Forelimb muscle (tissue), 1 donor: ENCODE data around the gene SH3RF1. TPM values are rescaled to one million over a fixed set of nuclear protein-coding genes. Genes with fewer than 3 reads are reported as not detected.

Source experiments
- DNase-seq: peaks from one replicate; pipeline ENCODE4 v3.0.0-alpha.2; 2013; ENCODE audit warnings: low read depth
- polyA plus RNA-seq: library from polyadenylated mRNA; unstranded; fragments of 120-200 nt; gene quantifications from one replicate; pipeline ENCODE4 v1.2.1, GENCODE V29; 2013; ENCODE audit not compliant: insufficient read length

SH3RF1 gene
- polyA plus RNA-seq, 1 donor = 19.6 TPM

DNA sequence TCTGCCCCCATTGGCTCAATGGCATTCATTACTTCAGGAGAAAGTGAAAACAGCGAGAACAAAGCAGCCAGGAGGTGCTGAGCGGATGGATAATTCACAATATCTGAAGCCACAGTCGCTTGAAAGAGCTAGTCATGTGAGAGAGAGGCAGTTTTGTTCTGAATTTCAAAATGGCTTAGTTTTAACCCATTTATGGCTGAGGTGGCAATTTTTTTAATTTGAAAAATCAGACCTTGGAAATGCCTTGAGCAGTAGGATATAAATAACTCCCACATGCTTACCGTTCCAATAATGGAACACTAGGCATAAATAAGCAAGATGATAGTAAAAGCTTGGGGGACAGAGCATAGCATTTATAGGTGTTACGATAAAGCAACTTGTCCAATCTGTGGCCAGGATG, 203.8 kb downstream of the SH3RF1 start:
- no peak for DNase-seq

DNA sequence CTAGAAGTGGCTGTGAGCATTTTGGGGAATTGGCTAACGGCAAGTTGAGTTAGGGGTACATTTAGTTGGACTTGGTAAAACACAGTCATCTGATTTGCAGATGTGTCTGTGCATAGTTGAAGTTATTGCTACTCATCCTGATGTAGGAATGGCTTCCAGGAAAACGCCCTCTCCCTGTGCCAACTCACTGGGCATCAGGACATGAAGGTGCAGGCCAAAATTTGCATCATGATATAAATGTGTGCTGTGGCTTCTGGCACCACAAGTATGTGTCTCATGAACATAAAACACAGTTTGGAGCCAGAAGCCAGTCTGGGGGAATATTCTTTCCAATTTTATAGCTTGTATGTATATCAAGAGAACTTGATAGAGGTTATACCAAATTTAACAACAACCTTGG, 206.5 kb downstream of the SH3RF1 start:
- no peak for DNase-seq

DNA sequence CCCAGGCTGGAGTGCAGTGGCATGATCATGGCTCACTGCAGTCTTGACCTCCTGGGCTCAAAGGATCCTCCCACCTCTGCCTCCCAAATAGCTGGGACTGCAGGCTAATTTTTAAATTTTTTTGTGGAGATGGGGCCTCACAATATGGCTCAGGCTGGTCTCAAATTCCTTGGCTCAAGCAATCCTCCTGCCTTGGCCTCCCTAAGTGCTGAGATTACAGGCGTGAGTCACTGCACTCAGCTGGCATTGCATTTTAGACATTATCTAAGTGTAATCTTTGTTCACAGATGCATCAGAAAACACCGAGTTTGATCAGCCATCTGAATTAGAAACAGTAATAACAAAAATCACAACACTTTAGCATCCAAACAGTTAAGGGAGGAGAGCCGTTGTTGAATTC, 207.3 kb downstream of the SH3RF1 start:
- DNase-seq = no peak

DNA sequence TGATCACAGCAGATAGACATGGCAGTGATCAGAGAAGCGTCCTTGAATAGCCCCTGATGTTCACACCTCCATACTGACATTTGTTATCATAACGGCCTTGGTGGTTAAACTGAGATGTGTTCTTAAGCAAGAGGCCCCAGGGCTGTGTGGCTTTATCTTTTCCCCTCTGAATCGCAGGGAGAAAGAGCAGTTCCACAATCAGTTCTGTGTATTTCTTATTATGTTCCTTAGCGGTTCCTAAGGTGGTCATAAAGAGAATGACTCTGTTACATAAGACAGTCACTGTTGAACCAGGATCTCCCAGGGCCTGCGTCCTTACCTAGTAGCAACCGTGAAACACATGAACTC, 207.9 kb downstream of the SH3RF1 start:
- no peak for DNase-seq

DNA sequence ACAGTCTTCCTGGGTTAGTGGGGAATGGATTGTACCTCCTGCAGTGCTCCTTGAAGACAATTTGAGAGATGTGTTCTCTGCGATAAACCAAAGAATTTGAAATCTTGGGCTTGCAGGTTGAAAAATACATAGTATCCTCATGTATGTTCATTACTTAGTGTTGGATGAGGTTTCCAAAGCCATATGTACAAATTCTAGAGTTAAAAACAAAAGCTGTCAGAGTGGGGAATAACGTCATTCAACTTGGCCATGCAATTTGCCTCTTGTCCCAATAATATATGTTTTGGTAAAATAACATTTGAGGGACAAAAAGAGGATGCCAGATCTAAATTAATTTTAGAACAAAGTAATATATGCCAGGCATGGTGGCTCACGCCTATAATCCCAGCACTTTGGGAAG, 209.4 kb downstream of the SH3RF1 start:
- no peak for DNase-seq

DNA sequence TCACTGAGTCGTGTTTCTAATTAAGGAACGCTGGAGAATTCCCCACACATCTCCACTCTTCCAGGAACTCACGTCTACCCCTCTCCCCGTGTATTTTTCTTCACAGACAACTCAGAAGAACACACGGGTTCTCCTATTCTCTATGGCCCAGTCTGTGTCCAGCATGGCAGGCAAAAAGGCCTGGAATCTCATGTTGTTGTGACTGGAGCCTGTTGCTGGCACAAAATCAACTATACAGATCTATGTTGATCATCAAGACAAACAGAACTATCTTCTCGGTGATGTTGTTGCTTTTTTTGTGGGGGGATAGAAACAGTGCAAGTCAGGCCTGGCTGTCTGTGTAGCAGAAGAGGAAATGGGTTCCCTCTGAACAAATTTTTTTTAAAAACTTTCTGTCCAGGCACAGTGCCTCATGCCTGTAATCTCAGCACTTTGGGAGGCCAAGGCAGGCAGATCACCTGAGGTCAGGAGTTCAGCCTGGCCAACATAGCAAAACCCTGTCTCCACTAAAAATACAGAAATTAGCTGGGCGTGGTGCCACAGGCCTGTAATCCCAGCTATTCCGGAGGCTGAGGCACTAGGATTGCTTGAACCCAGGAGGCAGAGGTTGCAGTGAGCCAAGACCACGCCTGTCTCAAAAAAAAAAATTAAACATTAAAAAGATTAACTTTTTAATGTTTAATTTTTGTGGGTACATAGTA, 210.2 kb downstream of the SH3RF1 start:
- no peak for DNase-seq

DNA sequence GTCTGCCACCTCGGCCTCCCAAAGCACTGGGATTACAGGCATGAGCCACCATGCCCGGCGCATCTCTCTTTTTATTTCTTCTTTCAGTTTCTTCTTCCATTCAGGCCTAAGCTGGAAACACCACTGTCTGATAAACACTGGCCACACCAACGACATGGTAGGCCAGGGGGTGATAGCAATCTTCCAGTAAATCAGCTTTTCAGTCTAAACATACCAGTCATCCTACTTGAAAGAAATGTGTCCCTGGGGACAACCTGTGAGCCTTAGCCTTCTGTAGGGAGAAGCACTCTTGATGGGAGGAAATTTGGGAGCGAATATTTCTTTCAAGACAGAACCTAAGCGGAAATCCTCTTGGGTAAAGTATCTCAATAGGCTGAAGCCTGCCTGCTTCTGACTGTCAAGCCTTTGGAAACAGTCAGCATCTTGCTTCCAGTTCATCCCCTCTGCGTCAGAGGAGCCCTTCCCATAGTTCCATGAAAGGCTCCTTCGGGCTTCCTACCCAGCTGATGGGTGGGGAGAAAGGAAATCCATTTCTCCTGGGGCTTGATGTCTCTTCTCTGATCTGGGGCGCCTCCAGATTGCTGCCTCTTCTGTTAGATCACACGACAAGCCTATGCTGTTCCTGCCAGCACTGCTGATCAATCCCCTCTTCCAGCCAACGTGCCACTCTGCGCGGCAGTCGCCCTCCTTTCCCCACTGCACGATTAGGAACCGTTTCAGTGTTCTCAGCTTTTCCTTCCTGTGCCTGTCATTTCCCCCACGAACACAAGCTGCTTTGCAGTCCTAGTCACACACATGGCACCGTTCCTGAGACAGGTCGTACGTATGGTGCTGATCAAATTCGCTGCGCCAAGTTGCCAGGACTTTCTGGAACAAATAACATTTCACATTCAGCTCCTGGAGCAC, 211.2 kb downstream of the SH3RF1 start:
- DNase-seq = no peak

DNA sequence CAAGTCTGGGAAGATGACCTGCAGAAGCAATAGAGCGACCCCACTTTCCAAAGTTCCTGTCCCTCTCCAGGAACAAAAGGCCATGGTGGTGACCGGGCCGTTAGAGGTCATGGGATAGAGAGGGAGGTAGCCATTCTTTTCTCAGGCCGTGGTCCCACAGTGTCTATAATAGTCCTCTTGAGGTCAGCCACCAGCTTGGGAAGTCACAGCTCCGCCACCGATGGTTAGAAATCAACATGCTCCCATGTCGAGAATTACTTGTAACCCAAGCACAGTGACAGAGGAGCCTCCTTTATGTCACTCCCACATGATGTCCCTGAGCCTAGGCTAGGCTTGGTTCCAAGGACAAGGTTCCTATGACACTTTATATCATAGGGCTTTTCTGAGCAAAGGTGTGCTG, 212.4 kb downstream of the SH3RF1 start:
- no peak for DNase-seq

DNA sequence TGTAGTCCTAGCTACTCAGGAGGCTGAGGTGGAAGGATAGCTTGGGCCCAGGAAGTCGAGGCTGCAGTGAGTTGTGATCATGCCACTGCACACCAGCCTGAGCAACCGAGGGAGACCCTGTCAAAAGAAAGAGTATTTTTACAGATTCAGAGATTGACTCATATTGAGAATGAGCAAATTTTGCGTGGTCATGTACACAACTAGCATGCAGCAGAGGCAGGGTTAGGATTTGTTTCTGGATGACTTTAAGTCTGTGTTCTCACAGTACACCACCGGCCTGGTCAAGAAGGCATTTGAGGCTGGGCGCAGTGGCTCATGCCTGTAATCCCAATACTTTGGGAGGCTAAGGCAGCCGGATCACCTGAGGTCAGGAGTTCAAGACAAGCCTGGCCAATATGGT, 215.9 kb downstream of the SH3RF1 start:
- no peak for DNase-seq

DNA sequence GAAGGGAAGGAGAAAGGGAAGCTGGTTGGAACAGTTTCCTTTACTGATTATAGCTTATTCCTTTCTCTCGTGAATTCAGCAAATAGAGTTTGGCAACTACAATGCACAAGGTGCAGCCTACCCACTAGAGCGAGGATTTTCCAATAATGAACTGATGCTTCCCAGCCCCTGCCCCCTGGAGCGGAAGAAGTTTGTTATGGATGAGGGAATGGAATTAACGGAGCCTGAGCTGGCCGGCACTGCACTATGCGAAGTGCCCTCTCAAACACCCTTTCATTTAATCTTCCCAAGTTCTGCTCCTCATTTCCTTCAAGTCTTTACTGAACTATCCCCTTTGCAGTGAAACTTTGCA, 218.2 kb downstream of the SH3RF1 start:
- DNase-seq = no peak

DNA sequence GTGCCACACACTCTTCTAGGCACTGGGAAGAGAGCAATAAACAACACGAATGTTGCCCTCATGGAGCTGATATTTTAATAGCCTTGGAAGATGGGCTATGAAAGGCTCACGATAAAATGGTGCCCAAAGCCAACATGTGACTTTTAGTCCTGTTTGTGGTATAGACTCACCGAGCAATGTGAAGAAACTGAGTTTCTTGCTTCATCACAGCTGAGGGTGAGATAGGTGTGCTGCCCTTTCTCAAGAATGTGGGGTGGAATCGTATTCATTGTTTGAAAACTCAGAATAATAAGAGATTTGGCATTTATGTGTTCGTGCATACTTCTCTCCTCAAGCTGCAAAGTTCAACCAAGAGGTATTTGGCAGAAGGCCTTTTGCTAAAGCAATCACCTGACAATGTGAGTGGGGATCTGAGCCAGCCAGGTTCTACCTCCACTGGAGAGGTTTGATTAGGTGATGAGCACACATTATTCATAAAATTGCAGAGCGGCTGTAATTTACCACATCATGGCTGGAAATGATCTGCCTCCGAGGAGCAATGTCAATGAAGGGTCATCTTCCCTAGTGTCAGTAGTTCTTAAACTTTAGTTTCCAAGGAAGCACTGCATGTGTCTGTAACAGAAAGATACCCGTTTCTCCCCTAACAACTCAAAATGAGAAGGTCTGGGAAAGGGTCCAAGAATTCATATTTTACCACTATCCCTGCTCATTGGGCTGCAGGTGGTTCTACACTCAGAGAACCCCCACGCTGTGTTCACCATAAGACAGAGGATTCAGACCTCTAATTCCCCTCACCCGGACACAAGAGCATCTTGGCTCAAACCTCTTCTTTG, 218.8 kb downstream of the SH3RF1 start:
- DNase-seq = peak; percentile 91

DNA sequence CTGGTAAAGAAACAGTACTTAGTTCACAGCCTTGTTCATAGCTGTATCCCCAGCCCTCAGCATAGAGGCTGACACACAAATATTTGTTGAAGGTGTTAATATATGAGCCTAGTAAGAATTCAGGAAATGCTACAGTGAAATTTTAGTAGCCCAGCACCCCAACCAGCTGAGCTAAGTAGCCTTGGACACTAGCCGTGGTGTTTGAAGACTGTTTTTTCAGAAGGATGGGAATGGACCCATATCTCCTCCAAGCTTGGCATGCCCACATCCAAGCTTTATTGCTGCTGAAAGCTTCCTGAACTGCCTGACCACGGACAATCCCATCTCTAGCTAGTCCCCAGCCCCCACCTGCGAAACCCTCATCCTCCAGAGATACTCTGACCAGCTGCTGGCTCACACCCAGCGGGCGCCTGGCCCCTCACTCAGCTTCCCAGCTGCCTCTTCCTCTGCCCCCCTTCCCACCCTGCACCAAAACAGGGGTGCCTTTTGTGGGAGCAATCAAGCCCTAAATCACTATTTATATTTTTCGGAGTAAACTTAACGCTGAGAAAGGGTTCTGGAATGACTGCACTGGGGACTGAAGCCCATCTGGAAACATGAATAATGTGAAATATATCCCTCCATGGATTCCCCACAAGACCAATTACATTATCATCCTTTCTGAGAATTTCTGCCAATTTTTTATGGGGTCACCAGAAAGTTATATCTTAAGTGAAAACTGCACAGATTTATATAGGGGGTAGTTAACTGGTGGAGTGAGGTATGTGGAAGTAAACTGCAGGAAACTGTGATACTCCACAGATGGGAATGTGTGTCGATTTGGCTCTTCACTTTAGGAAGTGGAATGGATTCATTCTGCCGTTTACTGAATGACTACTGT, 219.6 kb downstream of the SH3RF1 start:
- DNase-seq = peak; percentile 83

DNA sequence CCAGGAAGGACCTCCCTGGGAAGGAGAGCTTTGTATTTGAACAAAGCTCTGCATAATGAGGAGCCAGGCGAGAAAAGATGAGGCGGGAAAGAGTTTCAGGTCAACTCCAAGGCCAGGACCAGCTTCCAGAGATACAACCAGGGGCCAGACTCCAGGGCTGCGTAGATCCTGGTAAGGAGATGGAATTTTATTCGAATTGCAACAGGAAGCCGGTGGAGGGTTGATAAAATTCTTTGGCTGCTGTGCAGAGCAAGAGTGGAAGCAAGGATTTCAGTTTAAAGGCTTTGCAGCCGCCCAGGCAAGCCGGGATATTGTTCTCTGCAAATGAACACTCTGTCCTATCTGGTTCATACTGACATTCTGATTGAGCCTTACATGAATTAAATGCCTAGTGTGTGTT, 220.5 kb downstream of the SH3RF1 start:
- DNase-seq = no peak

DNA sequence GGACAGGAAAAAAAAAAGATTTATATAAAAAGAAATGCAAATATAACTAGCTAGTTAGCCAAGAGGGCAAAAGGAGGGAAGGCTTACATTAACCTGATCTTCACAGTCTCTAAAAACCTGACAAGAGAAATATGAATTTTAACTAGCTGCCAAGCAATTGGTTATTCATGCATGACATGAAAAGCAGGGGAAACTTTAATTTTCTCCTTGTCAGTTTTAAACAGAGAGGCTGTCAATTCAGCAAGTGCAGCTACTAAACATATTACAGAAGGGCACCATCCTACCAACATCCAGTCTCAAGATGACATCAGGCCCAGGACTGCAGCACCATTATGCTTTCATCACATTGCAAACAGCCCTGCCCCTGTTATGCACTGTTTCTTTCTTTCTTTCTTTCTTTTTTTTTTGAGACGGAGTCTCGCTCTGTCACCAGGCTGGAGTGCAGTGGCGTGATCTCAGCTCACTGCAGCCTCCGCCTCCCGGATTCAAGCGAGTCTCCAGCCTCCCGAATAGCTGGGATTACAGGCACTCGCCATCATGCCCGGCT, 221.8 kb downstream of the SH3RF1 start:
- no peak for DNase-seq

DNA sequence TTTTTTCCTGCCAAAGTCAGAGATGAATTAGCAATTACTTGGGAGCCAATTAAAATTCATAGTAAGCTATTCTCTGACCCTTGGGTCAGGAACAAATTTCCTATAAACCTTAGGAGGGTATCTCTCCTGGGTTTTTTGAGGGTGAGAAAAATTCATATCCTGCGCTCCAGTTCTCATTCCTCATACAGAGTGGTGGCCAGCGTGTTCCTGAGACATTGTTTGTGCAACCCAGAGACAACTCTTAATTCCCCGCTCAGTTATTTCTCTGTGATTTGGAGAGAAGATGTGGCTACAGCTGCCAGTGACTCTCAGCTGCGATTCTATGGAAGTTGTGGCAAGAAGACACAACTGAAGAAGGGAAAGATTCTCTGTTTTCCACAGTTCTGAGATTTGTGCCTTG, 222.8 kb downstream of the SH3RF1 start:
- DNase-seq = peak; percentile 56

DNA sequence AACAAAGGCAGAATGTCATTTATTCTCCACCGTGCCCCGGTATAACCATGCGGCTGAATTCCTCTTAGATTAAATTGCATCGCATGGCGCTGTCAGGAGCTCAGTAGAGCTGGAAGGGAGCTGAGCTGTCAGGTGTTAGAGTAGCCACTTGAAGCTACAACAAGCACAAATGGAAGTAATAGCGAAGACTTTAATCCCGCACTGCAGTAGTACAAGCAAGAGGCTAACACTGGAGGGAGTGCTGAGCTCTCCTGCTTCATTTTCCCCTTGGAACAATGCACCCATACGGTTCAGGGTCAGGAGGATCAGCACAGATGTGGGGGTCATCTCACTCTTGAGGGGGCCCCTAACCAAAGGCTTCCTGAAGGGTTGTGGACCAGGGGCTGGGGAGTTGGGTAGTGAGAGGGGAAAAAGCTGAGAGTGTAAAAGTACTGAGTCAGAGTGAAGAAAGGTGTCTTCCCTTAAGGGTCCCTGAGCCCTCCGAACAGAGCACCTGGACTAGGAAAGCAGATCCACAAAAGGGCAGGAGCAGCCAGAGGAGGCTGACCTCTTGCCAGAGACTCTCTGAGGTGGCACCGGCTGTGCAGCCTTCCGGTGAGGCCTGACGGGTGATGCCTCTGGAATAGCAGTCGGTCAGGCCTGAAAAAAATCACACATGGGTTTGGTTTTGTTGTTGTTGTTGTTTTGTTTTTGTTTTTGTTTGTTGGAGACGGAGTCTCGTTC, 224.7 kb downstream of the SH3RF1 start:
- no peak for DNase-seq

DNA sequence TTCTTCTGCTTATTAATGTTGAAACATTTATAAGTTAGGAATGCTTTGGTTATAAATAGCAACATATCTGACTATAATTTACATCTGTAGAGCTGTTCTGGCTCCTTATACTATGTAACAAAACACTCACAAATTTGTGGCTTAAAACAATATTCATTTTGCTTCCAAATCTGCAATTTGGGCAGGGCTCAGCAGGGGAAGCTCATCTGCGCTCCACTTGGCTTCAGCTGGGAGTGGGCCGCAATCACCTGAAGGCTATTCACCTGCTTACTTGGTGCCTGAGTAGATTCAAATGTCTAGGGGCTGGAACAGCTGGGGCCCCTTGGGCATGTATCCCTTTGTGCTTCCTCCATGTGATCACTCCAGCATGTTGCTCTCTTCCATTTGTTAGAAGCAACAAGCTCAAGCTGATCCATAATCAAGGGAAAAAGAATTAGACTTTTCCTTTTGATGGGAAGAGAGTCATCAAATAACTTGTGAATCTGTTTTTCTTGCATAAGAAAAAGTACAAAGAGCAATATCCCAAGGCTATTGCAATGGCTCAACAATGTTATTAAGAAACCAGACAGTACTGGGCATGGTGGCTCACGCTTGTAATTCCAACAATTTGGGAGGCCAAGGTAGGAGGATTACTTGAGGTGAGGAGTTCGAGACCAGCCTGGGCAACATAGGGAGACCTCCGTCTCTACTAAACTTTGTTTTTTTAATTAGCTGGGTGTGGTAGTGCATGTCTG, 225.9 kb downstream of the SH3RF1 start:
- no peak for DNase-seq
